NCI-H748 (cell line): Measurements from ENCODE around the gene SERTAD1.
"Not testable (repeated sequence)": the region's sequence is repeated elsewhere in the genome, so short reads cannot be mapped to it uniquely, and the experiment has no call there.

Experiments
- DNase-seq: peaks from one replicate; lab custom pipeline; 2025; ENCODE audit not compliant: unreplicated experiment; lab: John Stamatoyannopoulos, UW

SERTAD1 gene, protein sequence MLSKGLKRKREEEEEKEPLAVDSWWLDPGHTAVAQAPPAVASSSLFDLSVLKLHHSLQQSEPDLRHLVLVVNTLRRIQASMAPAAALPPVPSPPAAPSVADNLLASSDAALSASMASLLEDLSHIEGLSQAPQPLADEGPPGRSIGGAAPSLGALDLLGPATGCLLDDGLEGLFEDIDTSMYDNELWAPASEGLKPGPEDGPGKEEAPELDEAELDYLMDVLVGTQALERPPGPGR

DNA sequence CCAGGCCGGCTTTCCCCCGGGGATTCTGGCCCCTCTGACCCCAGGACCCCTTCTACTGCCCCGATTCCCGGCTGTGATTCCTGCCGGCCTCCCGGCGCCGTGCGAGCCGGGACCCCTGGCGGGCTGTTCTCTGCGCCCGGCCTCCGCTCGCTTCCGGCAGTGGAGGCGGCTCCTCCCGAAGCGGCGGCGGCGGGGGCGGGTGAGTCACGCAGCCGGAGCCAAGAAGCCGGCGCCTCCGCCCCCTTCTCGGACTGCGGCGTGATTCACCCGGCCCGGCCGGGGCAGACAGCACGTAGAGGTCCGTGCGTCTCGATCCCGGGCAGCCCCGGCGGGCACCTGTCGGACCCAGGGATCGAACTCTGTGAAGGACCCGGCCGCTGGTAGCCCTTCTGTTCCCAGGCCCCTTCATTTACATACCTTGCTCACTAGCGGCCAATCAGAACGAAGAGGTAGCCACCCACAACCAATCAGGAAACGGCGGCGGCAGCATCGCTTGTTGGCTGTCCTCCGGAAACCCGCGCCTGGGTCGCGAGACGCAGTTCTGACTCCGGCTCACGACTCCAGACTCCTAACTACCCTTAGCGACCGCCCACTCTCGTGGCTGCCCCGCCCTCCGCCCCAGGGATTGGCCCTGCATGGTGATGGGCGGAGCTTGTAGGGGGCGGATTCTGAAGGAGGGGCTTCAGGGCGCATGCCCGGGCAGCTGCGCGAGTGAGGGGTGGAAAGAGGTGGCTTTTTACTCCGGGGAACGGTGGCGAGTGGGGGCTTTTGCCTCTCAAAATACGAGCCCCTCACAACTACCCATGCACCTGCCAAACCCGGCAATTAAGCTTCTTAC is at the start of gene SERTAD1:
Gene SERTAD1, minus strand, starts transcription at position 543 of the 838 bp plus-strand sequence. CDS start 2,446 bp downstream, outside the sequence.
- DNase-seq = peak; percentile 100

DNA sequence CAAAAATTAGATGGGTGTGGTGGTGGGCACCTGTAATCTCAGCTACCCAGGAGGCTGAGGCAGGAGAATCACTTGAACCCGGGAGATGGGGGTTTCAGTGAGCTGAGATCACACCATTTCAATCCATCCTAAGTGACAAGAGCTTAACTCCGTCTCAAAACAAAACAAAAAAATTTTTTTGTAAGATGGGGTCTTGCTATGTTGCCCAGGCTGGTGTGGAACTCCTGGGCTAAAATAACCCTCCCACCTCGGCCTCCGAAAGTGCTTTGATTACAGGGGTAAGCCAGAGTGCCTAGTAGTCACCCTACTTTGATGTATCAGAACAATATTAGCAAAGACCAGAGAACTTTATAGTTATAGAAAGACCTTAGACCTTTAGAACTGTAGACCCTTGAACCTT is 48.9 kb upstream of the SERTAD1 start:
- DNase-seq = no peak

DNA sequence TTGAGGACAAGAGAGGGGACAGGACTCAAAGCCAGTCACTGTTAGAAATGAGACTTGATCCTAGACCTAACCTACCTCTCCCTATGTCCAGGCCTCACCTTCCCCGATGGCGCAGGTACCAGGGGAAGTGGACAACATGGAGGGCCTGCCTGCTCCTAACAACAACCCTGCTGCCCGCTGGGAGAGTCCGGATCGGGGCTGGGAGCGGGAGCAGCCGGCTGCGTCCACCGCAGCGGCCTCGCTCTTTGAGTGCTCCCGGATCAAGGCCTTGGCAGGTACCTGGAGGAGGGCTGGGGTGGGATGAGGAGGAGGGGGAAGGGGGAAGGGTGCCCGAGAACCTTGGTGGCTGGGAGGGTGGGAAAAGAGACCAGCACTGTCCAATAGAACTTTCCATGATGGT is 46.7 kb upstream of the SERTAD1 start:
- no peak for DNase-seq

GRCh38 chr19:40471111-40471510 is 45.3 kb upstream of the SERTAD1 start:
- DNase-seq = no peak

DNA sequence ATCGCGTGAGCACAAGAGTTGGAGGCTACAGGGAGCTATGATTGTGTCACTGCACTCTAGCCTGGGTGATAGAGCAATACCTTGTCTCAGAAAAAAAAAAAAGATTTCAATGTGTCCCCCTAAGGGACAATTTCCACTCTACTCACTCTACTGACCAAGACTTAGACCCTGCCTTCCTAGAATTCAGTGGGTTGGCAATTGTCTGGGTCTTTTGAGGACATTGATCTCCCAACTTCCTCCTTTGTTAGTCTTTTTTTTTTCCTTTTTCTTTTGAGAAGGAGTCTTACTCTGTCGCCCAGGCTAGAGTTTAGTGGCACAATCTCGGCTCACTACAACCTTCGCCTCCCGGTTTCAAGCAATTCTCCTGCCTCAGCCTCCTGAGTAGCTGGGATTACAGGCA is 43.2 kb upstream of the SERTAD1 start:
- DNase-seq = no peak

DNA sequence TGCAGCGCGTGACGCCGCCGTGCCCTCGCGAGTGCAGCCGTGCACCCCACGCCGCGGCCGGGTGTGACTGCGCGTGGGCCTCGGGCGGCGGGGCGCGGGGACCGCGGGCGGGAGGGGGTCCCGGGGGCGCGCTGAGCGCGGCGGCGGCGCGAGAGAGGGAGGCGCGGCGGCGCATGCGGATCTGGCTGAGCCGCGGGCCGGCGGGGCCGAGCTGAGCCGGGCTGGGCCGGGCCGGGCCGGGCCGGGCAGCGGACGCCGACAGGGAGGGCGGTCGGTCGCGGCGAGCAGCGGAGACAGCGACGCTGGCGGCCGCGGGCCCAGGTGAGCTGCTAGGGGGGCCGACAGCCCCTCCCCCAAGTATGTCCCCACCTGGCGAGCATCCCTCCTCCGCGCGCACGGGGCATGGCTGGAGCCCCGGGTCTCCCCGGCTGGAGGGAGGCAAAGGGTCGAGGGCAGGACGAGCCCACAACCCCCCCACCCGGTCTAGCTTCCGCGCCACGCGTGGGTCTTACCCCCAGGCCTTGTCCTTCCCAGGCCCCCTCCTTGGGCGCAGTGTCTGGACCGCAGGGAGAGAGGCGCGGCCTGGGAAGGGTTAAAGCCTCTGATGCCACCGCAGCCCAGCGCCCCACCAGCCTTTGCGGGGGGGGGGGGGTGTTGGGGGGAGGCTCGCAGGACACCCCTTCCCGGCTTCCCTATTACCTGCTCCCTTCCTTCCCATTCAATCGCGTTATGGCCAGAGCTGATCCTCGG is 41.4 kb upstream of the SERTAD1 start, which contains the start of gene SPTBN4:
Gene SPTBN4, plus strand, starts transcription at position 17 of the 750 bp plus-strand sequence. CDS start 5,621 bp downstream, outside the sequence.
- DNase-seq = peak; percentile 24

- peak; percentile 40 for DNase-seq
These were observed 40.6 kb upstream of the SERTAD1 start for GRCh38 chr19:40466219-40466984.

- peak; percentile 98 for DNase-seq
These were observed 39.9 kb upstream of the SERTAD1 start, which contains the start of gene BLVRB for GRCh38 chr19:40465557-40466218. Gene BLVRB, minus strand, starts transcription at chr19:40465745. Its CDS starts 57 bp downstream, at chr19:40465688.

DNA sequence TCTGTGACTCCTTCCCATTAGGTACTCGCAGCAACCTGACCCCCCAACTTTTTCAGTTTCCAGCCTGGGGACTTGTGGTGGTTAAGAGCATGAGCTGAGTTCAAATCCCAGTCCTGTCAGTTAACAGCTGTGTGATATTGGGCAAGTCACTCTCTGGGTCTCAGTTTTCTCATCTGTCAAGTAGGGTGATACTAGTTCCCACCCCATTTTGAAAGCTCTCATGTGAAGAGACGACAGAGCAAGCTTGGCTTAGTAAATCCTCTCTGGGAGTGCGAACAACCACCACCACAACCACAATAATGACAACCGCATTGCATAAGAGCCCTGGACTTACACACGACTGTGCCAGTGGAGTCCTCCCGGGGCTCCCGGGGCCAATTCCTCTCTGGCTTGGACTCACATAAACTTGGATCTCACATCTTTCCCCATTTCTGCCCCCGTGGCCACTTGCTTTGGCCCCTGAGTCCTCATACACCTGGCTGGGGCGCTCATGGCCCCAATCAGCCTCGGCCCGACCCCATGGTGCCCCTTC is 39.3 kb upstream of the SERTAD1 start:
- DNase-seq = peak; percentile 53

DNA sequence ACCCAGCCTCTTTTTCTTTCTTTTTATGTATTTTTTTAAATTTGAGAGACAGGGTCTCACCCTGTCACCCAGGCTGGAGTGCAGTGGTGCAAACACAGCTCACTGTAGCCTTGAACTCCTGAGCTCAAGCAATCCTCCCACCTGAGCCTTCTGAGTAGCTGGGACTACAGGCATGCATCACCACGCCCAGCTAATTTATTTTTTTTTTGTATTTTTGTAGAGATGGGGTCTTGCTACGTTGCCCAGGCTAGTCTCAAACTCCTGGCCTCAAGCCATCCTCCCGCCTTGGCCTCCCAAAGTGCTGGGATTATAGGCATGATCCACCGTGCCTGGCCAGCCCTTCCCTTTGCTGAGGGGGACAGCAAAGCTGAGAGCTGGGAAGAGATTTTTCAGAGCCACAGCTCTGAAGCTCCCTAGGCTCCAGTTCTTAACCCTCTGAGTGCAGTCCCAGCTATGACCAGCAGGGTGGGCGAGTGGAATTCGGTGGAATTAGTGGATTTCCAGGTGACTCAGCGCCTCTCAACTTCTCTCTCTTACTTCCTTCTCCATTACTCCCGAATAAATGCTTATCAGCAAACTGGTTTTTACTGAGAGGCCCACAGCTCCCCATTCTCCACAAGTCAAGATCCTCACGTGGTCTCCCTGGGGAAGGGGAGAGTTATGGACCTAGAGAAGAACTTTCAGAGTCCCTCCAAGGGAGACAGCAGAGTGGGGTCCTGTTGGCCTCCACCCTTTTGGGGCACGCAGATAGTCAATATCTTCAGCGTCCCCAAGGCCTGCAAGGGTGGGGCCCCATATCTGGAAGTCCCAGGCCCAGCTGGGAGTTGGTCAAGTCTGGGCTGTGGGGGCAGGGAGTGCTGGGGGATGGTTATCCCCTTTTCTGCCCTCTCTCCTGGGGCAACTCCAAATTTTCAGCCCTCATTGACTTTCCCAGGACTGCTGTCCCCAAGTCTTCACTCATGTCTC is 38.5 kb upstream of the SERTAD1 start:
- DNase-seq = peak; percentile 85

DNA sequence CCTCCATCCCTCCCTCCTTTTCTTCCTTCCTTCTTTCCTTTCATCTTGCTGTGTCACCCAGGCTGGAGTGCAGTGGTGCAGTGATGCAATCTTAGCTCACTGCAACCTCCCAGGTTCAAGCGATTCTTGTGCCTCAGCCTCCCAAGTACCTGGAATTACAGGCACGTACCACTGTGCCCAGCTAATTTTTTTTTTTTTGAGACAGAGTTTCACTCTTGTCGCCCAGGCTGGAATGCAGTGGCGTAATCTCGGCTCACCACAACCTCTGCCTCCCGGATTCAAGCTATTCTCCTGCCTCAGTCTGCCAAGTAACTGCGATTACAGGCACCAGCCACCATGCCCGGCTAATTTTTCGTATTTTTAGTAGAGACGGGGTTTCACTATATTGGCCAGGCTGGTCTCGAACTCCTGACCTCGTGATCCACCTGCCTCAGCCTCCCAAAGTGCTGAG is 37.8 kb upstream of the SERTAD1 start:
- not testable (repeated sequence) for DNase-seq

DNA sequence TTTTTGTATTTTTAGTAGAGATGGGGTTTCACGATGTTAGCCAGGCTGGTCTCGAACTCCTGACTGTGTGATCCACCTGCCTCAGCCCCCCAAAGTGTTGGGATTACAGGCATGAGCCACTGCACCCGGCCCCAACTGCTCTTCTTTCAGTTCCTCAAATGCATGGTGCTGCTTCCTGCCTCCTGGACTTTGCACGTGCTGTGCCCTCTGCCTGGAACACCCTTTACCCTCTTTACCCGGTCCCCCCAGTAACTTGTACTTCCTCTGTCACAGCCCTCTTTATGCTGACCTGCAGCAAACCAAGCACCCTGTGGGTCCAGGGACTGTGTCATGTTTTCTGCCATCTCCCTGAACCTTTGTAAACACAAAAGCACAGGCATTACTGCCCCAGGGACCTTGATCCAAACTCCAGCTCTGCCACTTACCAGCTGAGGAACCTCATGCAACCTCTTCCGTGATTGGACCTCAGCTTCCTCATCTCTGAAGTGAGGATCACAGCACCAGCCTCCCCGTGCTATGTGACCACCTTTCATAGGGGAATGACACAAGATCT is 36.0 kb upstream of the SERTAD1 start:
- DNase-seq = no peak

DNA sequence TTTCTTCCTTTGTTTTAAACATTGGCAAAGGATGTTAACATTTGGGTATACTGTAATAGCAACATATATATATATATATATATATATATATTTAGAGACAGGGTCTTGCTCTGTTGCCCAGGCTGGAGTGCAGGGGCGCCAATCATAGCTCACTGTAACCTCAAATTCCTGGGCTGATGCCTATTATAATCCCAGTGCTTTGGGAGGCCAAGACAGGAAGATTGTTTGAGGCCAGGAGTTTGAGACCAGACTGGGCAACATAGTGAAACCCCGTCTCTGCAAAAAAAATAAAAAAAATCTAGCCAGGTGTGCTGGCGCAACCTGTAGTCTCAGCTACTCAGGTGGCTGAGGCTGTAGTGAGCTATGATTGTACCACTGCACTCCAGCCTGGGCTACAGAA is 34.4 kb upstream of the SERTAD1 start:
- no peak for DNase-seq

GRCh38 chr19:40458597-40458974 is 32.8 kb upstream of the SERTAD1 start:
- DNase-seq = no peak

DNA sequence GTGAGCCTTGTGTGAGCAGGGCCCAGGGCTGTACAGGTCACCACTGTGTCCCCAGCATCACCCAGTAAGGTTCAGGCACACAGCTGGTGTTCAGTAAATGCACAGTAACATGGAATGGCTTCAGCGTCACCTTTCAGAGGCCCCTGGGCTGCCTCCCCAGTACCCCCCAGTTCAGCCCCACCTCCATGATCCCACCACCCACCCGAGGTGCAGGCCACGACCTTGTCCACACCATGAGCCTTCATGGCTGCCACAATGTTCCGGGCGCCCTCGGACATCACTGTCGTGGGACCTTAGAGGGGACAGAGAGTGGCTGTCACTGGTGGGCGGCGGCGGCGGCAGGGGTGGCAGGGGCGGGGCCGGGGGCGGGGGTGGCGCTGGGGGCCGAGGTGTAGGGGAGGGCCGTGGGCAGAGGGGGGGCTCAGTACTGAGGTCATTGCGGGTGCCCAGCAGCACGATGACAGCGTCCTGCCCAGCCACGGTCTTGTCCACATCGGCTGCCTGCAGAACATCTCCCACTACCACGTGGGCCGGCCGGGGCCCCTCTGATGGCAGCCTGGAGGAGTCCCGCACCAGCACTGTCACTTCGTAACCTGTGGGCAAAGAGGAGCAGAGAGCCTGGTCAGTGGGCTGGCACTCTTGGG is 32.3 kb upstream of the SERTAD1 start:
- DNase-seq = no peak

DNA sequence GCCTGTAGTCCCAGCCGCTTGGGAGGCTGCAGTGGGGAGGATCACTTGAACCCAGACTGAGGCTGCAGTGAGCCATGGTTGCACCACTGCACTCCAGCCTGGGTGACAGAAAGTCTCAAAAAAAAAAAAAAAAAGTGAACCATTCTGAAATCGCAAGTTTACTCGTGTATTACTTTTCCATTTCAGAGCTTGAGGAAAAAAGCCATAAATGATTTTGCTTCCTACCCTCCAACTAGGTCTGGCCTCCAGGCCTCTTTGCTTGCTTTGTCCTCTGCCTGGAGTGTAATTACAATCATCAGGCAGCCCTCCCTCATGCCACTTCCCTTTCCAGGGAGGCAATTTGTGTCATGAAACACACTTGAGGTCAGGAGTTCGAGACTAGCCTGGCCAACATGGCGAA is 31.3 kb upstream of the SERTAD1 start:
- DNase-seq = no peak

GRCh38 chr19:40453943-40454342 is 28.2 kb upstream of the SERTAD1 start:
- not testable (repeated sequence) for DNase-seq
